HG03575 (cell line): Measurements from ENCODE around the gene LRRC4C.

Experiments
- ATAC-seq: cut with Tn5 transposase; IDR thresholded peaks from one replicate; pipeline ENCODE4 v1.9.1; 2021; ENCODE audit not compliant: unreplicated experiment, insufficient number of reproducible peaks, low FRiP score; ENCODE audit errors: extremely low read depth

The LRRC4C gene

GRCh38 chr11:41459465-41460401 lies at the start of gene LRRC4C:
LRRC4C (minus strand) TSS chr11:41459652.
- ATAC-seq = no peak

GRCh38 chr11:41508121-41508520 lies 48.7 kb upstream of the LRRC4C start:
- no peak for ATAC-seq

DNA sequence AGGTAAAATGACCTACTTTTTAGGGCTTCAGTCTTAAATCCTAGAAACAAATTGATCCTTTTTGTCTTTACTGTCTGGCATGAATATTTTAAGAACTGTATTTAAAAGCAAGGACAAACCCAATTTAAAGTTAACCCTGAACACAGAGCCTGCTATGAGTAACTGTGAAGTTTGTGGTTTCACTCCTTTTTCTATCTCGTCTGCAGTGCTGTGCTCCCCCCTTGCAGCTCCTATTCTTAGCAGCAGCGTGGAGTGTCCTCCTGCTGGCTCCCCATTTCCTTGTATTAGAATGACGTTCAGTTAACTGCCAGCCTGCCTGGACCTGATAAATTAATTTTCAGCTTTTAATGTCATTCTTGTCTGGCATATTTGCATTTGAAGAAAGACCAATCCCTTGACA lies 40.0 kb upstream of the LRRC4C start:
- ATAC-seq = no peak

DNA sequence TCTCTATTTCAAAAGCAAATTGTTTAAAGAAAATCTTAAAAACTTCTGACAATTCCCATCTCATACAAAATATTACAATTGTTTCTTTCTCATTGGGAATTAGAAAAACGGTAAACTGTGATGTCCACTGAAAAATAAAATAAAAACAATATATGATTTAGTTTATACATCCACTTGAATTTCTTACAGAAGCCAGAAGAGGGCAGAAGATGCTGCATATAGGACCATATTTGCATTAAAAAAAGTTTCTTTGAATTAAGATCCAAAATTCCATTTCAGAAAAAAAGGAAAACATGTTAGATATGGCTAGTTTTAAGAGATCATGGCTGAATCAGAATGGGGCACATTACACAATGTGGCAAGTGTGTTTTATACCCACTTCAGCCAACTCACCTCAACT lies 39.3 kb upstream of the LRRC4C start:
- no peak for ATAC-seq

DNA sequence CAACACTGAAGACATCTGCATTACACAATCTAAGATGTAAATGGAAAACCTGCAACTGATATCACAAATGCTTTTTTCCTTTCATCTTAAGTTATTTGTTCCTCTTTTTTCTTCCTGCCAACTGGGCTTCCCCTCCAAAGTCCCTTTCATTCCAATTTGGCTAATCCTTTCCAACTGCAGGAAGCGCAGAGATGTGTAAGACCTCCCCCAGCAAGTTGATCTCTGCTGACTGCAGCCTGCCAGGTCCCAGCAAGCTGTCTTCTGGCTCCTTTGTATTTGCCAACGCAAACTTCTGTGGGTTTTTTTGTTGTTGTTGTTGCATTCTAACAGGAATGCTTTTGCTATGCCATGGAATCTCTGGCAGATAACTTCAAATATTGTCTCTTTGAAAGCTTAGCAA lies 38.5 kb upstream of the LRRC4C start:
- ATAC-seq = no peak

DNA sequence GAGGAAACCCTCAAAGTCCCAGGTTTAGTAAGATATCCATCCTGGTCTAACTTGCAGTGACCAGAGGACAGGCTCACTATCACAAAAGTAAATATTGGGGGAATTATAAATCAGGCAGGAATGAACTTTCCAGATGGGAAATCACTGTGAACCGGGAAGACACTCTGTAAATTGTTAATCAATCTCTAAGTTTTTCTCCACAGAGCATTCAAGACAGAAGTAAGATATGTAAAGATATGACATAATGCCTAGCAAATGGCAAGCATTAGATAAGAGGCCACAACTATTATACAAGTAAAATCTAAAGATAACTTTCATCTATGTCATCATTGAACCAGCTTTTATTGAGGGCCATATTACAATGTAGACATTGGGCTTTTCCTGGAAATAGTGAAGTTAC lies 35.3 kb upstream of the LRRC4C start:
- no peak for ATAC-seq

DNA sequence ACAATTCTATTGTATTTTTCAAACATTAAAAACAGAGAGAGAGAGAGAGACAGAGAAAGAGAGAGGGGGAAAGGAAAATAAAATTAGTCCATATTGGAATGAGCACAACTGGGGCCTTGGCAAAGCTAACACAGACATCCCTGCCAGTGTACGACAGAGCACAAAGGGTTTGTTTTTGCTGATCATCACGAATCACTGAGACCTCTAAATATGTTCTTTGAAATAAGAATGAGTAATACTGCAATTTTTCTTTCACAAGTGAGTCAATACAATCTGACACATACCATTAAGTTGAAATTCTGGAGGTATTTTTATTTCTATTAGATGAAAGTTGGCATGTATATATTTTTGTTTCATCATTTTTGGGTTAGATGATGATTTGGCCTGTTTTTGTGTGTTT lies 27.0 kb upstream of the LRRC4C start:
- no peak for ATAC-seq

GRCh38 chr11:41483956-41484355 lies 24.5 kb upstream of the LRRC4C start:
- no peak for ATAC-seq

DNA sequence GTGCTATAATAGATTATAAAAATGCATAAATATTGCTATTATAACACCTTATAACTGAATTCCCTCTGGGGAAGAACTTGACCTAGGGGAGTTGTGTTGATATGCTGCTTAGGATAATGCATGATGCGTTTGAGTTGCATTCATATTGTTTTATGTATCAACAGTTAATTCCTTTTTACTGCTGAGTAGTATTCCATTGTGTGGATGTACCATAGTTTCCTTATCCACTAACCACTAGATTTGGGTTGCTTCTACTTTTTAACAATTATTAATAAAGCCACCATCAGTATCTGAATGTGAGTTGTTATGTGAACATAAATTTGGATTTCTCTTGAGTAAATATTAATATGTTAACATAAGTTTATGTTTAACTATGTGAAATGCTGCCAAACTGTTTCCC lies 19.7 kb upstream of the LRRC4C start:
- no peak for ATAC-seq

- no peak for ATAC-seq
Measured at GRCh38 chr11:41461057-41461681, 1.7 kb upstream of the LRRC4C start.

GRCh38 chr11:41458641-41459040 lies 811 bp downstream of the LRRC4C start:
- no peak for ATAC-seq

DNA sequence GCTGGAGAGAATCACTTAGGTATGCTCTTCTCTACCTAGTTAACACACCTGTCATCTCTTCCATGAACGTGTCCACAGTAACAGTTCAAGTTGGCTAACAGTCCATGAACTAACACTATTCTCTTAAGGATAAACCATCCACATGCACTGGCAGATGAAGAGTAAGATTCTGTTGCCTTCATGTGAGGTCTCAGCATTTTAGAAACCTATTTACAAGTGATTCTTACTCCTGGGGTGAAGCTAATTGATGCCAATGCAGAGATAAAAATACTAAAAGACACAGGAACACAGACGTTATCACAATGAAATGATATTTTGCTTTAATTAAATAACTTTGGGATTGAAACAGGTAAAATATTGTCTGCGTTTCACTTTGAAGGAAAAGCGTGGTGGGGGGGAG lies 1.3 kb downstream of the LRRC4C start:
- no peak for ATAC-seq

DNA sequence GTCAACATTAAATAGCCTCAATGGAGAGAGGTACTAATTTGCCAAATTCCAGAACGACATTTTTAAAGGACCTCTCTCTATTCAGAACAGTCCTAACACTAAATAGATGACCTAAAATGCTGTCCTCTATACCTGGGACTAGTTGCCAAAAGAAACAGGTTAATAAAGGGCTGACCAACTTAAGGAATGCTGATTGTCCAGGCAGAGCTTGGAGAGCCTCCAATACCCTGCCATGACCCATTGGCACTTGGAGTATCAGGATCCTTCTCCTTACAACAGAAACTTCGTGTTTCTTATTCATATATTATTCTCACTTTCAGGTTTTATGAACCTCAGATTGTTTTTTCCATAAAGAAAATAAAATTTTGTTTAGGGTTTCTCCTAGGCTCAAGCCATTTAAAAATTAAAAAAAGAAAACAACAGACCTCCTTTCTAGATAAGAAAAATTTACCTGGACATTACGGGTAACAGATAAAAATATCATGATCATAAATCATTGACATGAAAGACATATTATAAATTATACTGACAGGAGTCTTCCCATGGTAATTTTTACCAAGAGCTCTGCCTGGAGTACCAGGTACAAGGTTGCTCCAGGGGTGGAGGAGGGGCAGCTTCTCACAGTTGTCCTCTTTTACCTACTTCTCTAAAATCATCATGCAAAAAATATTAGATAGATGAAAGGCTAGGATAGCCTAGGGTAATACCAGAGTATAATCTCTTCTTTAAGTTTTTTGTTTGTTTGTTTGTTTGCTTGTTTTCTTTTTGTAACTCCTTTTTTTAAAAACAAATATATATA lies 2.0 kb downstream of the LRRC4C start:
- no peak for ATAC-seq

GRCh38 chr11:41456269-41456668 lies 3.2 kb downstream of the LRRC4C start:
- no peak for ATAC-seq

DNA sequence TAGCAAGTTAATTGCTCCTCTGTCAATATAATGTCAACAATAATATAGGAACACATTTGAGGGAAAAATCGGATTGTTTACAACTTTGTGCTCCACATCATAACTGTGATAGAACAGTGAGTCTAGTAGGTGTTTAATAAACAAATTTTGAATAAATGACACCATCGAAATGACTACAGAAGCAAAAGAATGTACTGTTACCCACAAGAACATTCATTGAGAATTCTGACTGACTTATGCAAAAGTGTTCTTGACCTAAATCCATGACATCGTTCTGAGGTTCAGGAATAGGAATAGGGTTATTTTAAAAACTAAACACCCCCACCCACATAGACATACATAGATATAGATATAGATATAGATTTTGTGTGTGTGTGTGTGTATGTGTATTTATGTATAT lies 8.4 kb downstream of the LRRC4C start:
- ATAC-seq = no peak

DNA sequence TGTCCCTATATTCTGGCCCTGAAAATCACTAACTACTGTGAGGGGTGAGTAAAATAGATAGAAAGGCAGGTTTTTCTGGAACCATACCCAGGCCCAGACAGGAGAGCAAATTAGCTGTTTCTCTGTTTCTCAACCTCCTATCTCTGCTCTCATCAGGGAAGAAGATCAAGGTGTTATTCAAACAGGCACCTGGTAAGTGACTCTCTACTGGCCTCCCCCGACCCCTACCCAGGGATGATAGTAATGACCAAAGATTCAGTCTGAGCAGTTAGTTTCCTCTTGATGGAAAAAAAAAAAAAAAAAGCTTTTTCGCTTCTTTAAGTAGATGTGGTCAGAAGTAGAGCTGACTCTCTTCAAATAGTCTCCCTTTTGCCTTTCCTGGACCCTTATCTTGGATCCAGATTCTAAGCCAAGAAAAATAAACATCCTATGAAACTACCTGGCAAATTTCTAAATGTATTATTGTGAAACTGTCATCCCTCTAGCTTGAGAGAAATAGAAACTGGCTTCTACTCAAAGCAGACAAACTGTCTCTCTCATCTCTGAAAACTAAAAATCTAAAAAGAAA lies 9.9 kb downstream of the LRRC4C start:
- ATAC-seq = no peak

GRCh38 chr11:41446566-41446965 lies 12.9 kb downstream of the LRRC4C start:
- ATAC-seq = no peak

GRCh38 chr11:41446107-41446506 lies 13.3 kb downstream of the LRRC4C start:
- ATAC-seq = no peak

DNA sequence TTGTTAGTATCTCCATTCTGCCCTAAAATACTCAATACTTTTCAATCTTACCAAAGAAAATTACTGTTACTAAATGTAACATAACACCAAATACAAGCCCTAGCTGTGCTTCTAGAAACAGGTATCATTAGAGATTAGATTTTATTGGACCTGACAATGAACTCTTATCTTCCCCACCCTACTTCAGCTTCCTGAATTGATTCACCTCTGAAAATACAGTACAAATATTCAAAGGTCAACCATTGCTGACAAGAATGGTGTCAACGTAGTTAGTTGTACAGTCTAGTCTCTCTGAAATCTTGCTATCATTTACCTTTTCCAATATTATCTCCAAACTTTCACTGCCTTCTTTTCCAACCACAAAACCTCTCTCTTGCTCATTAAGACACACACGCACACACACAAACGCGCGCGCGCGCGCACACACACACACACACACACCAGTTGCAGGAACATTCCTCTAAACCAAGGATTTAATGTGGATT lies 22.4 kb downstream of the LRRC4C start:
- ATAC-seq = no peak
